Prostate gland (tissue), 2 donors: Measurements from ENCODE around the gene RPS6KA3.

Experiments used
- CTCF ChIP-seq, 4 experiments: fragments of 200-600 bp in 2 of 4; fragments of 450-650 bp in 2 of 4; sonication (generic) in 2 of 4; IDR thresholded peaks; 1 replicate in 3 of 4; 2 replicates in 1 of 4; pipeline ENCODE4 v1.5.1; 2016 to 2019; ENCODE audit warnings: antibody characterized with exemption in 4 of 4, mild to moderate bottlenecking in 2 of 4, moderate library complexity in 2 of 4
- POLR2A ChIP-seq: fragments of 450-650 bp; IDR thresholded peaks from one replicate; pipeline ENCODE4 v1.6.1; 2016; ENCODE audit warnings: antibody characterized with exemption, mild to moderate bottlenecking
- POLR2AphosphoS5 ChIP-seq: sonication (generic); formaldehyde crosslinking; IDR thresholded peaks from one replicate; pipeline ENCODE4 v1.6.1; 2017; ENCODE audit warnings: antibody characterized with exemption

GRCh38 chrX:20251691-20252090 lies 15.0 kb downstream of the RPS6KA3 start:
- TF ChIP-seq CTCF (IDR thresholded peaks at IDR 0.05) (no peak), POLR2A (no peak), POLR2AphosphoS5 (no peak)
